Measurements from ENCODE around the gene CRYGS.

CRYGS gene

GRCh38 chr3:186510374-186511079 lies 33.7 kb downstream of the CRYGS start:
- ChIA-PET CTCF (interaction anchor here (0.6 to 6.6 kb wide), 15 partner anchors 9 to 567 kb away, joined by 3 to 126 read pairs (median 4); partner anchors contain the start of gene CRYGS), POLR2A (interaction anchor here (1.0 to 1.4 kb wide), 3 partner anchors 9 to 24 kb away, joined by 4 to 6 read pairs (median 5); no protein-coding TSS in a partner anchor)
- DNase-seq (ENCODE audit: extremely low spot score) = peak; percentile 45
- peak; percentile 15 for TF ChIP-seq CTCF (IDR thresholded peaks at IDR 0.05; ENCODE audit: control extremely low read depth, extremely low read depth, low read depth, missing control alignments)

- no peak for TF ChIP-seq CTCF (IDR thresholded peaks at IDR 0.05; ENCODE audit: control extremely low read depth, extremely low read depth, low read depth, missing control alignments)
- CTCF ChIA-PET = interaction anchor here (0.6 to 6.6 kb wide), 9 partner anchors 11 to 265 kb away, joined by 3 to 126 read pairs (median 3); no protein-coding TSS in a partner anchor
- DNase-seq (ENCODE audit: extremely low spot score) = peak; percentile 31
- POLR2A ChIA-PET = no interaction called here
Observed at GRCh38 chr3:186509423-186509822, 34.8 kb downstream of the CRYGS start.

DNA sequence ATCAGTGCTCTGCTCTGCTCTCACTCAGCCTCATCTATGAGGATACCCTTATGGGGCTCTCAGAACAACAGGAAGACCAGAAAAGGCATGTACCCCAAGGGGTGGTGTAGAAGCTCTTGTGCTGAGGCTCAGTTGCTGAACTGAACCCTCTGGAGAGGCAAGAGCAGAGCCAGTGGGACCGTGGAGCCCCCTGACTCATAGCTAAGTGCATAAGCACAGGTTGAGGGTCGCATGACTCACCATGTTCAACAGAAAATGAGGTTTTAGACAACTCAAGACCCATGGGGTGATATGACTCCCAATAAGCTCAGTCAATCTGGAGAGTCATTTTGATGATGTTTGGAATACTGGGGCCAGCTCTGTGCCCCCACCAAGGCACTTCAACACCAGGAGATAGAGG lies 37.3 kb downstream of the CRYGS start:
- CTCF ChIA-PET = interaction anchor here (0.8 to 1.6 kb wide), 8 partner anchors 10 to 563 kb away, joined by 3 to 6 read pairs (median 3); no protein-coding TSS in a partner anchor
- POLR2A ChIA-PET = no interaction called here
- TF ChIP-seq CTCF (IDR thresholded peaks at IDR 0.05; ENCODE audit: control extremely low read depth, extremely low read depth, low read depth, missing control alignments) = no peak

DNA sequence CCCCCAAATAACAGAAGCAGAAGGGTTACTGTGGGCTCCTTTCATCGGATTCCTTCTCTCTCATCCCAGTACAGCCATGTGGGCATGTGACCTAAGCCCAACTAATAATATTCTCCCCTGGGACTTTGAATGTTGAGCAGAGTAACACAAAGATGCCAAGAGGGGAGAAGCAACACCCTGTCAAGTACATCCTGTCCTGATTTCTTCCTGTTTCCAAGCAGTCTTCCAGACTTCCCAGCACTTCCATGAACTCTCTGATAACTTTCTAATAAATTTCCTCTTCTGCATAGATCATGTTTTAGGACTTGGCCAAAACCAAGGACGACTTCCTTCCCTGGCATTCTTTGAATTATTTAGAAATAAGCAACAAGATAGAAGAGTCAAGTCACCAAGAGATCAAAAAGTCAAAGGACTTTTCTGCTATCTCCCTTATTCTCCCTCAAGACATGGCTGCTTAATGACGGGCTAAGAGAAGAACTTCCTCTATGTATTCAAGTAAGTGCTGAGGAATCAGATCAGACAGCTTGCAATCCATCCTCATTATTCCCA lies 37.9 kb downstream of the CRYGS start:
- no peak for DNase-seq (ENCODE audit: extremely low spot score)
- CTCF ChIA-PET = interaction anchor here (0.9 to 1.3 kb wide), 7 partner anchors 10 to 245 kb away, joined by 3 to 6 read pairs (median 3); no protein-coding TSS in a partner anchor
- POLR2A ChIA-PET = no interaction called here
- no peak for TF ChIP-seq CTCF (IDR thresholded peaks at IDR 0.05; ENCODE audit: control extremely low read depth, extremely low read depth, low read depth, missing control alignments)

More for the DNA sequence above, 37.3 kb downstream of the CRYGS start:
- no peak for DNase-seq (ENCODE audit: extremely low spot score)

- POLR2A ChIA-PET = interaction anchor here (1.0 kb wide), 1 partner anchor 16 kb away, joined by 3 read pairs; no protein-coding TSS in a partner anchor
- CTCF ChIA-PET = interaction anchor here (0.7 to 6.6 kb wide), 9 partner anchors 8 to 559 kb away, joined by 3 to 29 read pairs (median 3); no protein-coding TSS in a partner anchor
- no peak for TF ChIP-seq CTCF (IDR thresholded peaks at IDR 0.05; ENCODE audit: control extremely low read depth, extremely low read depth, low read depth, missing control alignments)
- DNase-seq (ENCODE audit: extremely low spot score) = no peak
Observed at GRCh38 chr3:186502966-186503712, 41.0 kb downstream of the CRYGS start.

Data from GM10248 (cell line).